Measurements from ENCODE around the gene GMIP. TPM values are rescaled to one million over a fixed set of nuclear protein-coding genes. Genes with fewer than 3 reads are reported as not detected.

Gene GMIP, protein sequence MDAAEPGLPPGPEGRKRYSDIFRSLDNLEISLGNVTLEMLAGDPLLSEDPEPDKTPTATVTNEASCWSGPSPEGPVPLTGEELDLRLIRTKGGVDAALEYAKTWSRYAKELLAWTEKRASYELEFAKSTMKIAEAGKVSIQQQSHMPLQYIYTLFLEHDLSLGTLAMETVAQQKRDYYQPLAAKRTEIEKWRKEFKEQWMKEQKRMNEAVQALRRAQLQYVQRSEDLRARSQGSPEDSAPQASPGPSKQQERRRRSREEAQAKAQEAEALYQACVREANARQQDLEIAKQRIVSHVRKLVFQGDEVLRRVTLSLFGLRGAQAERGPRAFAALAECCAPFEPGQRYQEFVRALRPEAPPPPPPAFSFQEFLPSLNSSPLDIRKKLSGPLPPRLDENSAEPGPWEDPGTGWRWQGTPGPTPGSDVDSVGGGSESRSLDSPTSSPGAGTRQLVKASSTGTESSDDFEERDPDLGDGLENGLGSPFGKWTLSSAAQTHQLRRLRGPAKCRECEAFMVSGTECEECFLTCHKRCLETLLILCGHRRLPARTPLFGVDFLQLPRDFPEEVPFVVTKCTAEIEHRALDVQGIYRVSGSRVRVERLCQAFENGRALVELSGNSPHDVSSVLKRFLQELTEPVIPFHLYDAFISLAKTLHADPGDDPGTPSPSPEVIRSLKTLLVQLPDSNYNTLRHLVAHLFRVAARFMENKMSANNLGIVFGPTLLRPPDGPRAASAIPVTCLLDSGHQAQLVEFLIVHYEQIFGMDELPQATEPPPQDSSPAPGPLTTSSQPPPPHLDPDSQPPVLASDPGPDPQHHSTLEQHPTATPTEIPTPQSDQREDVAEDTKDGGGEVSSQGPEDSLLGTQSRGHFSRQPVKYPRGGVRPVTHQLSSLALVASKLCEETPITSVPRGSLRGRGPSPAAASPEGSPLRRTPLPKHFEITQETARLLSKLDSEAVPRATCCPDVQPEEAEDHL
- 5.9 and 10.3 TPM in 2 replicates for total RNA-seq

DNA sequence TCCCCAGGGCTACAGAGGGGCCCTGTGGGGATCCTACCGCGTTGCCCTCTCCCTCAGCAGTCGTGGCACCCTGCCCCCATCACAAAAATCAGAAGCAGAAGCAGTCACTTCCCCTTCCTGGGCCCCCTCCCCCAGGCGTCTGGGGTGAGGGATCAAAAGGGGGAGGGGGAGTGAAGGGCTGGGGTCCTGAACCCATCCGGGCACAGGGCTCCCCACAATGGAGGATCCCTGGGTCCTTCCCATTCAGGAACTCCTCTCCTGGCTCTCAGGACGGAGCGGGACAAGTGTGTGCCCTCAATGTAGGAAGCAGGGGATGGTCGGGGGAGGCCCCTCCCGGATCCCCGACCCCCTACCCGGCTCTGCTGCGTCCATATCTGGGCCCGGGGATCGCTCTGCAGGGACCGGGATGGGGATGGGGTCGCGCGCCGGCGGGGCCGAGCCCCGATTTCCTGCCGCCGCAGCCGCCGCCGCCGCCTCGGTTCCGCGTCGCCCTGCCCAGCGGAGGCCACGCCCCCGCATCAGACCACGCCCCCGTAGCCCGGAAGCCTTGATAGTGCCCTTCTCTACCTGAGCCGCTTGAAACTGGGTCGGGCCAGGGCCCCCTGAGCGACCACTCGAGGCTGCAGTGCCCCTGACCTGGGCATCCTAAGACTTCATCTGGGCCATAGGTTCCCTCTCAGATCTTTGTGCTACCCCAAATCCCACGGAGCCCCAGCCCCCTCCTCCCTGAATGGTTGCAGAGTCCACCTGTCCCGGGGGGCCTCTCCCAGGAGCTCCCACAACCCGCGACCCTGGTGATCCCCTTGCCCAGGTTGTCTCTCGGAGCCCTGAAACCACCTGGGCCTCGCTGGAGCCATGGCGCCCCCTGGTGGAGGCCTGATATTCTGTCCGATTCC is at the start of gene GMIP:
TSS of gene GMIP (minus strand) at position 500 of the 896 bp plus-strand sequence. CDS start at position 372, 128 bp downstream.

DNA sequence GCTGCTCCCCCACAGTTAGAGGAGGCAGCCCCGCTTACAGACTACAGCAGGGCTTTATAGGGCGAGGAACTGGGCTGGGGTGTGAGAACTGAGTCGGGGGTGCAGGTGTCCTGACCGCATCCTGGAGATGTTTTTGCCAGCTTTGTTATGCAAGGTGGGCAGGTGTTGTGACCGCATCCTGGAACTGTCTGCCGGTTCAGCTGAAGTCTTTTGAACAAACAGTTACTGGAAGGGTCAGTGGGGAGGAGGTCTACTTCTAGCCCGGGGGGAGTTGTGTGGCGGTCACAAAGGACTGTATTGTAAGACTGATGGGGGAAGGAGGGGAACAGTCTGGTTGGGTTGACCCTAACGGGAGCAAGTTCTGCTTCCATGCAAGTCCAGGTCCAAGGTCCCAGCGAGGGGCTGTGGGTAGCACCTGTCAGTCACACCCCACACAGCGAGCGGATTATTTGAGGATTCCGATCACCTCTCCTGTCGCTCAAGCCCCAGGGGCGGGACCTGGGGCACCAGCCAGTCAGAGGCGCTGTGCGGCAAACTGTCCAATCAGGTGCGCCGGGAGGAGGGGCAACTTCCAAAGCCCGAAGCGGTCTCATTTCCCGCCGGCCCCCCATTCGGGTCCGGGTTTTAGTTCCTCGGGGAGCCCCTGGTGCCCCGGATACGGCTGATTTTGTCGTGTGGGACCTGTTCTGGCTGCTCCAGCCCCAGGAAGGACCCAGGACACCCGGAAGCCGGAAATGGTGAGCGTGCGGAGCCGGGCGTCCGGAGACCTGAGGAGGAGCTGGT is 25.0 kb upstream of the GMIP start, which contains the start of gene ZNF101:
TSS of gene ZNF101 (plus strand) at position 610 of the 783 bp plus-strand sequence. CDS start at position 735, 125 bp downstream.

DNA sequence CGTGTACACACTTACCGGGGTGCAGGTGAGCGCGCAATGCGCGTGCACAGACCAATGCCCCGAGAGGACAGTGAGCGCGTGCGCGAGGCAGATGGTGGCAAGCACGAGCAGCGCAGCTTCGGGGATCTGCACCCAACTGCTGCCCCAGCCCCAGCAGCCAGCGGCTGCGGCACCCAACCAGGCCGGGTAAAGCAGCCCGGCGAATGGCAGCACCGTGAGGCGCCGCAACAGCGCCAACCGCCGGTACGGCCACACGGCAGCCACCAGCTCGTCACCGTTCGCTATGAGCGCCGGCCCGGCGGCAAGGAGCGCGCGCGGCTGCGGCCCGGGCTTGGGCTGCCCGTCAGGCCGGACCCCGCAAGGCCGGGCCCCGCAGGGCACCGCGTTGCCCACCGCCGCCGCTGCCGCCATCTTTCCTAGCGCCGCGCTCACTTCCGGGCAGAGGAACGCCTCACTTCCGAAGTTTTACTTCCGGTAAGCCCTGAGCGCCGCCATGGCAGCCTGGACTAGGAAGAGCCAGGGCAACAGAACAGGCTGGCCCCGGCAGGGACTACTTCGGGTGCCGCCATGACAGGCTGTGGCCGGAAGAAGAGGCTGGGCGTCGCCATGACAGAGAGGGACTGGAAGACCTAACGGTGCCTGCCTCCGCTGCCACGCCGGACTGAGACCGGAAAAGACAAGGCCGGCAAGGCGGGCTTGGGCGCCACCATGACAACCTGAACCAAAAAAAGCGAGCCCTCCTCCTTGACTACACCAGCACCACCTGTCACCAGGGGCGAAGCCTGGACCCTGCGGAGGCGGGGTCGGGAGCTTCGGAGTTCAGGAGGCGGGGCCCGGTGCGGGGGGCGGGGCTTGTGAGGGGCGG is 20.0 kb upstream of the GMIP start, which contains the start of gene ATP13A1:
TSS of gene ATP13A1 (minus strand) at position 421 of the 865 bp plus-strand sequence. CDS start at position 411, 10 bp downstream.

DNA sequence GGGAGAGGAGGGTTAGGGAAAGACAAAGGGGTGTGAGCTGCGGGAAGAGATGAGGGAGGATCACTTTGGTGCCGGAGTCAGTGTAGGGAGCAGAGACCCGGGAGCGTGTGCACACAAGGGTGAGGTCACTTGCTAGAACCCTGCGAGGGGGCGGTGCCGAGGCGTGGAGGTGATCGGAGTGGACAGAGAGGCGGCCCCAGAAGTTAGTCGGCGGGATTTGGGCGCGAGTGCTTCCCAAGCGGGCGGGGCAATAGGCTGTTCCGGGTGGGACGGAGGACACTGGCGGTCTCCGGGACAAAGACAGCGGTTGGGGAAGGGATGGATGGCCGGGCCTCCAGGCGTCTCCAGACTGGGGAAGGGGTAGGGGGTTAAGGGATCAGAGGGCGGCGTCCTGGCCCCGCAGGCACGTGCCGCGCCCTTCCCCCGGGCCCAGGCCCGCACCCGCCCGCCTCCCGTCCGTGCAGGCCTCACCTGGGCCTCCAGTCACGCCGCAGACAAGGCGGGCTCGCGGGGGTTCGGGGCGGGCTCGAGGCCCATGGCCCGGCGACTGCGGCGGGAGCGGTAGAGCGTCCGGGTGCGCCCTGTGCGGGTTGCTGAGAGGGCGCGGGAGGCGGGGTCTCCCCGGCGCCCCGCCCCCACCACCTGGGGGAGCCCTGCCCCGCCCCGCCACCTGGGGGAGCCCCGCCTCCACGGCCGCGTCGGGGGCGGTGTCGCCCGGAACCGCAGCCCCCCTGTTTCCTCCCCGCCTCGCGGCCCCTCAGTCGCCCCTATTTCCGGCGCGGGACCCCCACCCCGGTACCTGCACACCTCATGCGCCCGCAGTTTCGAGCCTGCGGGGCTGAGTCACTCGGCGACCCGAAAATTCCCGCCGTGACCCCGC is 15.6 kb downstream of the GMIP start, which contains the start of gene LPAR2:
TSS of gene LPAR2 (minus strand) at position 600 of the 880 bp plus-strand sequence. CDS start 945 bp downstream, outside the sequence.

DNA sequence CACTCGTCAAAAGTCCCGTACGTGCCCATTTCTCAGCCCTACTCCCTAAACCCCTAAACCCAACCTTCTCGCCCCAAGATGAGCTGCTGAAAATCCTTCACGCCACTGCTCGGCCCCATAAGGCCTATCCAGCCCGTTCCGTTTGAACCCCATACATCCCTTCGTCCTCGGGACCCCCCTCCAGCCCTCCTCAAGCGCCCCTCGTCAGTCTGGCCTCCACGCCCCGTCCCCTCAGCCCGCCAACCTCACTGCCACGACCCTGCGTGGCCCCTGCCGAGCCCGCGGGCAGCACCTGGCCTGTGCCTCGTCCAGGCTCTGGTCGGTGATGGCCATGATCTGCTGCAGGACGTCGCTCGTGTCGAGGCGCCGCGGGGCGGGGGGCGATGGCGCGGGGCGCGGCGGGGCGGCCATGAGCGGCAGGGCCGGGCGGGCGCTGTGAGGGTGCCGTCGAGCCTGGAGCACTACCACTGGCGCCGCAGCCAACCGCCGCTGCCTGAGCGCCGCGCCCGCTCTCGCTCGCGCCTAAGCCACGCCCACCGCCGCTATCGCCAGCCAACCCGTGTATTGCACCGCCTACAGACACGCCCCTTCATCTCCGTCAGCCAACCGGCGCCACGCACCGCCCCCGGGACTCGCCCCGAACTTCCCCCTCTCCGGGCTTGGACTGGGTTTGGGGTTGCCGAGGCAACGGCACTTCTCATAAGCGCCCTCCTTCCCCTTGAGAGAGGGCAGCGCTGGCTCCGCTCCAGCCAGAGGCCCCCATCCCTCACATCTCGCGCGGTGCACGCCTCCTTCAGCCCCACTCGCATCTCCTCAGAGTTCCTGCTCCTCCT is 25.0 kb downstream of the GMIP start, which contains the start of gene PBX4:
TSS of gene PBX4 (minus strand) at position 469 of the 833 bp plus-strand sequence. CDS start at position 411, 58 bp downstream.

Other genes with a start within 250 kb of the GMIP start
- 33.3 and 102 TPM in 2 replicates for gene GATAD2A, start 238.0 kb downstream of the GMIP start, total RNA-seq
- 1.2 and 2.1 TPM in 2 replicates for gene TSSK6, start 128.1 kb downstream of the GMIP start, total RNA-seq
- 87.4 and 119 TPM in 2 replicates for gene NDUFA13, start 127.4 kb downstream of the GMIP start, total RNA-seq
- gene YJEFN3, start 114.7 kb downstream of the GMIP start, total RNA-seq: 0.65 and 0.89 TPM in 2 replicates
- gene CILP2, start 105.4 kb downstream of the GMIP start, total RNA-seq: 0.30 and 0.69 TPM in 2 replicates
- gene PBX4, start 25.0 kb downstream of the GMIP start, total RNA-seq: 0.55 and 1.2 TPM in 2 replicates
- 0.89 and 1.6 TPM in 2 replicates for gene LPAR2, start 15.4 kb downstream of the GMIP start, total RNA-seq
- 77.4 and 94.7 TPM in 2 replicates for gene ATP13A1, start 20.0 kb upstream of the GMIP start, total RNA-seq
- gene ZNF101, start 25.2 kb upstream of the GMIP start, total RNA-seq: 3.9 and 5.2 TPM in 2 replicates
- 5.5 and 8.3 TPM in 2 replicates for gene ZNF14, start 89.5 kb upstream of the GMIP start, total RNA-seq
- 15.5 and 16.3 TPM in 2 replicates for gene ZNF506, start 178.1 kb upstream of the GMIP start, total RNA-seq
- 3.2 and 3.3 TPM in 2 replicates for gene ZNF253, start 222.2 kb upstream of the GMIP start, total RNA-seq

Data from smooth muscle cell of the umbilical artery (primary cell).